22Rv1 (cell line): ENCODE results near the gene C1orf174.

ENCODE experiments used
- ZFX ChIP-seq: fragments of 450-650 bp; IDR thresholded peaks from 2 replicates; pipeline ENCODE4 v1.6.1; 2017; ENCODE audit warnings: antibody characterized with exemption, borderline replicate concordance
- TF ChIP-seq, protein P1 (sequence below): fragments of 450-650 bp; IDR thresholded peaks from 2 replicates; pipeline ENCODE4 v1.5.1; 2017; ENCODE audit warnings: mild to moderate bottlenecking

DNA sequence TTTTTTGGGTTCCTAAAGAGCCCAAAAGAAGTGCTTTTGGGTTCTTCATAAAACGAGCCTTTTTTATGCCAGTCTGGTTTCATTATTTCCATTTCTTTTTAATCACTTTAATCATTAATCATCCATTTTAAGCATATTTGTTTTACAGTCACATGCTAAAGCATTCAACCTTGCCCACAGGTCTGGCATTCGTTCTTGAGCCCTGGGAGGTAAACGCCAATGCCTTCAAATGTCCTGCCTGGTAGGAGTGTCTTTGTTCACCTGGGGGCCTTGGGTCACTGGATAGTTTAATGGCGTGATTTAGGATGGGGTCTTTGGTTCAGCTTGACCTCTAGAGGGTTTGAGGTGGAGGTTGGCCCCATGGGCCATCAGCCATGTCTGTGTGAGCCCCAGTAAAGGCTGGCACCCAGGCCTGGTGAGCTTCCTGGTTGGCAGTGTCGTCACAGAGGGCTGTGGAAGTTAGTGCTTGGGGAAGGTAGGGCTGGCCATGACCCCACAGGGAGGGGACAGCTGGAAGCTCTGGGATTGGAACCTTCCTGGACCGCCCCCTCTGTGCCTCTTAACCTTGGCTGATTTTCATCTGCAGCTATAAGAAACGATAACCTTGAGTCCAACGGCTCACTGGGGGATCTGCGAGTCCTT lies 20.2 kb downstream of the C1orf174 start:
- TF ChIP-seq, protein P1, sequence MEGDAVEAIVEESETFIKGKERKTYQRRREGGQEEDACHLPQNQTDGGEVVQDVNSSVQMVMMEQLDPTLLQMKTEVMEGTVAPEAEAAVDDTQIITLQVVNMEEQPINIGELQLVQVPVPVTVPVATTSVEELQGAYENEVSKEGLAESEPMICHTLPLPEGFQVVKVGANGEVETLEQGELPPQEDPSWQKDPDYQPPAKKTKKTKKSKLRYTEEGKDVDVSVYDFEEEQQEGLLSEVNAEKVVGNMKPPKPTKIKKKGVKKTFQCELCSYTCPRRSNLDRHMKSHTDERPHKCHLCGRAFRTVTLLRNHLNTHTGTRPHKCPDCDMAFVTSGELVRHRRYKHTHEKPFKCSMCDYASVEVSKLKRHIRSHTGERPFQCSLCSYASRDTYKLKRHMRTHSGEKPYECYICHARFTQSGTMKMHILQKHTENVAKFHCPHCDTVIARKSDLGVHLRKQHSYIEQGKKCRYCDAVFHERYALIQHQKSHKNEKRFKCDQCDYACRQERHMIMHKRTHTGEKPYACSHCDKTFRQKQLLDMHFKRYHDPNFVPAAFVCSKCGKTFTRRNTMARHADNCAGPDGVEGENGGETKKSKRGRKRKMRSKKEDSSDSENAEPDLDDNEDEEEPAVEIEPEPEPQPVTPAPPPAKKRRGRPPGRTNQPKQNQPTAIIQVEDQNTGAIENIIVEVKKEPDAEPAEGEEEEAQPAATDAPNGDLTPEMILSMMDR, result no peak
- no peak for TF ChIP-seq ZFX
